GM23338 (cell line): Measurements from ENCODE around the gene SYT13. TPM values are rescaled to one million over a fixed set of nuclear protein-coding genes. Genes with fewer than 3 reads are reported as not detected.

ENCODE experiments used
- ATAC-seq: fragments of 200-7000 bp; cut with Tn5 transposase; 3 replicates; pipeline ENCODE4 v1.9.1; 2020
- DNase-seq: peaks from one replicate; pipeline ENCODE4 v3.0.0-alpha.2; 2015; ENCODE audit warnings: low spot score
- H2AFZ ChIP-seq: fragments of 200-600 bp; sonication (generic); 2 replicates; pipeline ENCODE4 v1.8.0; 2016; ENCODE audit warnings: antibody characterized with exemption, mild to moderate bottlenecking, moderate library complexity
- H3F3A ChIP-seq: fragments of 200-600 bp; sonication (generic); replicated peaks from 2 replicates; pipeline ENCODE4 v1.8.0; 2017; ENCODE audit warnings: antibody characterized with exemption, mixed run types, low read depth
- H3K27ac ChIP-seq: fragments of 200-600 bp; sonication (generic); 2 replicates; pipeline ENCODE4 v1.6.1; 2016; ENCODE audit warnings: low read depth
- H3K27me3 ChIP-seq: fragments of 200-600 bp; sonication (generic); 2 replicates; pipeline ENCODE4 v1.8.0; 2016; ENCODE audit warnings: mild to moderate bottlenecking, mixed run types, moderate library complexity; ENCODE audit not compliant: insufficient read depth
- H3K36me3 ChIP-seq: fragments of 200-600 bp; sonication (generic); 2 replicates; pipeline ENCODE4 v1.8.0; 2016; ENCODE audit warnings: mild to moderate bottlenecking; ENCODE audit not compliant: insufficient read depth
- H3K4me1 ChIP-seq: fragments of 200-600 bp; sonication (generic); 2 replicates; pipeline ENCODE4 v1.8.0; 2016; ENCODE audit warnings: mild to moderate bottlenecking, moderate library complexity; ENCODE audit not compliant: insufficient read depth
- H3K4me2 ChIP-seq: fragments of 200-600 bp; sonication (generic); 2 replicates; pipeline ENCODE4 v1.7.1; 2017; ENCODE audit warnings: mixed run types
- H3K4me3 ChIP-seq: fragments of 200-600 bp; sonication (generic); 2 replicates; pipeline ENCODE4 v1.6.1; 2016; ENCODE audit warnings: mixed run types
- H3K79me2 ChIP-seq: fragments of 200-600 bp; sonication (generic); replicated peaks from 2 replicates; pipeline ENCODE4 v1.8.0; 2017; ENCODE audit warnings: mild to moderate bottlenecking; ENCODE audit not compliant: insufficient read depth
- H3K9me2 ChIP-seq: fragments of 200-600 bp; sonication (generic); 2 replicates; pipeline ENCODE4 v1.8.0; 2017; ENCODE audit not compliant: insufficient read depth
- H4K20me1 ChIP-seq: fragments of 200-600 bp; sonication (generic); replicated peaks from 2 replicates; pipeline ENCODE4 v1.8.0; 2017; ENCODE audit warnings: mild to moderate bottlenecking; ENCODE audit not compliant: insufficient read depth
- H3K27ac Mint-ChIP-seq: 2 replicates; pipeline ENCODE4 v1.8.0; 2020; ENCODE audit warnings: inconsistent platforms, mild to moderate bottlenecking, moderate library complexity, mixed read lengths
- H3K27me3 Mint-ChIP-seq: 3 replicates; pipeline ENCODE4 v1.8.0; 2022; ENCODE audit warnings: low read depth, mild to moderate bottlenecking, moderate library complexity, mixed read lengths, inconsistent platforms; ENCODE audit not compliant: insufficient read depth, poor library complexity
- H3K36me3 Mint-ChIP-seq: 3 replicates; pipeline ENCODE4 v1.8.0; 2021; ENCODE audit warnings: low read depth, mild to moderate bottlenecking, inconsistent platforms, moderate library complexity, mixed read lengths
- H3K4me1 Mint-ChIP-seq: 3 replicates; pipeline ENCODE4 v1.8.0; 2020; ENCODE audit warnings: mild to moderate bottlenecking, inconsistent platforms, mixed read lengths
- H3K4me3 Mint-ChIP-seq: 3 replicates; pipeline ENCODE4 v1.8.0; 2021; ENCODE audit warnings: moderate library complexity, mild to moderate bottlenecking, inconsistent platforms, mixed read lengths
- H3K9me3 Mint-ChIP-seq: 3 replicates; pipeline ENCODE4 v1.8.0; 2020; ENCODE audit warnings: moderate library complexity, mild to moderate bottlenecking, inconsistent platforms, mixed read lengths
- CREB1 ChIP-seq: fragments of 250-450 bp; sonication (Bioruptor Pico); IDR thresholded peaks from 2 replicates; pipeline ENCODE4 v1.5.0; 2020; ENCODE audit warnings: low read depth, mild to moderate bottlenecking, moderate library complexity
- CTCF ChIP-seq, 2 experiments: fragments of 200-600 bp in 1 of 2; sonication (generic) in 1 of 2; conservative IDR thresholded peaks; 2 replicates each; pipeline versions ENCODE4 v1.5.1 to v1.6.1; 2016 to 2017; ENCODE audit warnings: antibody characterized with exemption in 2 of 2, low read depth in 2 of 2, mild to moderate bottlenecking in 2 of 2, moderate library complexity in 1 of 2
- ETS1 ChIP-seq: IDR thresholded peaks from 2 replicates; pipeline ENCODE4 v1.6.1; 2016; ENCODE audit warnings: antibody characterized with exemption
- EZH2 ChIP-seq: fragments of 200-600 bp; sonication (generic); IDR thresholded peaks from one replicate; pipeline ENCODE4 v1.8.0; 2017; ENCODE audit warnings: antibody characterized with exemption, mild to moderate bottlenecking, low read depth; ENCODE audit not compliant: unreplicated experiment
- JUNB ChIP-seq: IDR thresholded peaks from one replicate; pipeline ENCODE4 v1.6.1; 2016; ENCODE audit warnings: antibody characterized with exemption; ENCODE audit not compliant: unreplicated experiment
- NANOG ChIP-seq: IDR thresholded peaks from 2 replicates; pipeline ENCODE4 v1.6.1; 2016; ENCODE audit warnings: antibody characterized with exemption, borderline replicate concordance
- POLR2AphosphoS5 ChIP-seq: IDR thresholded peaks from 2 replicates; pipeline ENCODE4 v1.6.1; 2016; ENCODE audit warnings: antibody characterized with exemption, low read depth
- REST ChIP-seq: IDR thresholded peaks from one replicate; pipeline ENCODE4 v1.6.1; 2018; ENCODE audit warnings: antibody characterized with exemption; ENCODE audit not compliant: unreplicated experiment
- STAT1 ChIP-seq: IDR thresholded peaks from one replicate; pipeline ENCODE4 v1.6.1; 2016; ENCODE audit warnings: antibody characterized with exemption; ENCODE audit not compliant: unreplicated experiment
- ZNF462 ChIP-seq: fragments of 250-450 bp; sonication (Bioruptor Pico); IDR thresholded peaks from 2 replicates; pipeline ENCODE4 v1.5.0; 2020; ENCODE audit warnings: mild to moderate bottlenecking, moderate library complexity
- polyA plus RNA-seq: library from polyadenylated mRNA; unstranded; fragments of >200 nt; fragmentation: Nextera tagmentation; extraction: Ambion mirVana; gene quantifications from 2 replicates; pipeline ENCODE4 v1.2.1, GENCODE V29; 2016
- total RNA-seq: library from RNA; depleted of rRNA; stranded (reverse); fragments of >200 nt; shearing (Covaris generic); gene quantifications from 2 replicates; pipeline ENCODE4 v1.2.3, GENCODE V29; 2014

Gene SYT13
- total and polyA plus RNA-seq, 2 experiments from 2014 or later: 3.4 to 16.3 TPM

- Mint-ChIP-seq H3K27me3 (peaks cover 4% of the 10 kb centered on the region), H3K4me3 (no peak overlapping the region), H3K36me3 (no peaks in the 10 kb centered on the region), H3K4me1 (peaks cover 14% of the 10 kb centered on the region), H3K9me3 (no peaks in the 10 kb centered on the region), H3K27ac (no peak overlapping the region)
- TF ChIP-seq ETS1 (no peak), POLR2AphosphoS5 (no peak)
- Histone ChIP-seq H3K4me2 (no peak overlapping the region), H3K9me2 (0 out of 2 replicates have a peak, but pooled peaks cover 4% of the 10 kb centered on the region), H3K79me2 (no peaks in the 10 kb centered on the region), H3K4me1 (peaks cover 25% of the 10 kb centered on the region), H3F3A (no peaks in the 10 kb centered on the region), H3K27ac (no peak overlapping the region), H2AFZ (no peak overlapping the region), H3K4me3 (no peak overlapping the region), H3K36me3 (no peaks in the 10 kb centered on the region), H4K20me1 (no peaks in the 10 kb centered on the region), H3K27me3 (no peaks in the 10 kb centered on the region)
- ATAC-seq: no peak
- DNase-seq: no peak
These were observed 23.2 kb downstream of the SYT13 start for GRCh38 chr11:45262900-45263299.

- no peaks in the 10 kb centered on the region for H3K27me3 ChIP-seq
- no peaks in the 10 kb centered on the region for H3K79me2 ChIP-seq
- H3K4me3 ChIP-seq: no peak overlapping the region
- 0 out of 2 replicates have a peak, but pooled peaks cover 4% of the 10 kb centered on the region for H3K9me2 ChIP-seq
- Mint-ChIP-seq H3K4me3 (no peak overlapping the region), H3K27ac (no peak overlapping the region), H3K27me3 (peaks cover 2% of the 10 kb centered on the region), H3K36me3 (no peaks in the 10 kb centered on the region), H3K9me3 (no peaks in the 10 kb centered on the region), H3K4me1 (peaks cover 14% of the 10 kb centered on the region; the same call in 2 of the 3 replicates)
- H3K4me1 ChIP-seq: peaks cover 25% of the 10 kb centered on the region
- H2AFZ ChIP-seq: no peak overlapping the region
- no peaks in the 10 kb centered on the region; the same call in 1 of the 2 replicates for H3K36me3 ChIP-seq
- no peaks in the 10 kb centered on the region for H4K20me1 ChIP-seq
- DNase-seq (no peak), ATAC-seq (no peak)
- no peaks in the 10 kb centered on the region for H3F3A ChIP-seq
- no peak overlapping the region for H3K27ac ChIP-seq
- H3K4me2 ChIP-seq: no peak overlapping the region
- TF ChIP-seq STAT1: no peak
- TF ChIP-seq NANOG: no peak
- TF ChIP-seq JUNB: no peak
- TF ChIP-seq CTCF (conservative IDR thresholded peaks at IDR 0.05; ENCODE audit: low read depth in 2 of 2): no peak
- TF ChIP-seq REST: no peak
- no peak for TF ChIP-seq POLR2AphosphoS5
- TF ChIP-seq EZH2: no peak
- TF ChIP-seq CREB1 (CRISPR knock-in tag): no peak
- no peak for TF ChIP-seq ZNF462 (CRISPR knock-in tag)
These were observed 26.1 kb downstream of the SYT13 start for GRCh38 chr11:45260071-45260470.
